Upper lobe of right lung (tissue), 1 donor: Measurements from ENCODE around the gene NT5DC4. TPM values are rescaled to one million over a fixed set of nuclear protein-coding genes. Genes with fewer than 3 reads are reported as not detected.
"Not testable (repeated sequence)": the region's sequence is repeated elsewhere in the genome, so short reads cannot be mapped to it uniquely, and the experiment has no call there.

ENCODE experiments used
- ATAC-seq: fragments of 200-7000 bp; cut with Tn5 transposase; one replicate; pipeline ENCODE4 v1.9.1; 2020; ENCODE audit warnings: mild to moderate bottlenecking, moderate library complexity
- DNase-seq: peaks from one replicate; pipeline ENCODE4 v3.0.0-alpha.2; 2020
- H3K27ac ChIP-seq: fragments of 200-600 bp; one replicate; pipeline ENCODE4 v1.8.0; 2022
- H3K27me3 ChIP-seq: fragments of 200-600 bp; one replicate; pipeline ENCODE4 v1.8.0; 2022; ENCODE audit warnings: mild to moderate bottlenecking
- H3K36me3 ChIP-seq: fragments of 200-600 bp; one replicate; pipeline ENCODE4 v1.8.0; 2022
- H3K4me1 ChIP-seq: fragments of 200-600 bp; one replicate; pipeline ENCODE4 v1.8.0; 2022
- H3K4me3 ChIP-seq: fragments of 200-600 bp; one replicate; pipeline ENCODE4 v1.8.0; 2022; ENCODE audit warnings: mild to moderate bottlenecking
- H3K9me3 ChIP-seq: fragments of 200-600 bp; one replicate; pipeline ENCODE4 v1.8.0; 2022
- CTCF ChIP-seq: fragments of 200-600 bp; IDR thresholded peaks from one replicate; pipeline ENCODE4 v1.8.0; 2022; ENCODE audit warnings: antibody characterized with exemption
- intact Hi-C: fragments of 100-400 bp; cut with DNase I; formaldehyde crosslinking; loops from one replicate; pipeline ENCODE4 v1.11.0; 2022
- total RNA-seq: library from RNA; stranded (reverse); fragmentation: NEBNext Ultra II Directional; extraction: Animal tissue kit (Norgen Biotek cat#: 25700); gene quantifications from one replicate; pipeline ENCODE4 v1.2.1, GENCODE V29; 2021
- donor health status: DM: no; HTN: yes; CAD: no; lungs with severe emphysema.

NT5DC4 gene
- total RNA-seq, 1 donor from 2014 or later, result not detected

GRCh38 chr2:112713926-112714325 is 6.9 kb upstream of the NT5DC4 start:
- no peak for ATAC-seq
- Histone ChIP-seq H3K27ac (no peak overlapping the region), H3K4me3 (no peak overlapping the region), H3K4me1 (no peaks in the 10 kb centered on the region), H3K36me3 (no peaks in the 10 kb centered on the region), H3K27me3 (no peaks in the 10 kb centered on the region), H3K9me3 (no peaks in the 10 kb centered on the region)
- no peak for TF ChIP-seq CTCF
- no peak for DNase-seq
- intact Hi-C loops, result no loop called here

GRCh38 chr2:112714331-112714730 is 6.5 kb upstream of the NT5DC4 start:
- H3K27ac ChIP-seq, result no peak overlapping the region
- no peak for ATAC-seq
- no peaks in the 10 kb centered on the region for H3K36me3 ChIP-seq
- H3K27me3 ChIP-seq, result no peaks in the 10 kb centered on the region
- TF ChIP-seq CTCF, result no peak
- DNase-seq, result no peak
- H3K4me3 ChIP-seq, result no peak overlapping the region
- intact Hi-C loops, result no loop called here
- H3K4me1 ChIP-seq, result no peaks in the 10 kb centered on the region
- H3K9me3 ChIP-seq, result no peaks in the 10 kb centered on the region

GRCh38 chr2:112714836-112715631 is 5.8 kb upstream of the NT5DC4 start:
- ATAC-seq (no peak), DNase-seq (no peak)
- no peak overlapping the region for H3K4me3 ChIP-seq
- H3K27me3 ChIP-seq, result no peaks in the 10 kb centered on the region
- H3K4me1 ChIP-seq, result no peaks in the 10 kb centered on the region
- no peaks in the 10 kb centered on the region for H3K9me3 ChIP-seq
- intact Hi-C loops, result no loop called here
- no peak overlapping the region for H3K27ac ChIP-seq
- no peak for TF ChIP-seq CTCF
- H3K36me3 ChIP-seq, result no peaks in the 10 kb centered on the region

GRCh38 chr2:112716094-112716493 is 4.7 kb upstream of the NT5DC4 start:
- ATAC-seq, H3K9me3 ChIP-seq, H3K27ac ChIP-seq, H3K36me3 ChIP-seq, H3K27me3 ChIP-seq, H3K4me3 ChIP-seq, H3K4me1 ChIP-seq, DNase-seq, intact Hi-C loops: not testable (repeated sequence)

GRCh38 chr2:112716826-112717352 is 3.9 kb upstream of the NT5DC4 start:
- intact Hi-C loops, DNase-seq, H3K27me3 ChIP-seq, H3K4me1 ChIP-seq, H3K36me3 ChIP-seq, H3K27ac ChIP-seq, ATAC-seq, H3K4me3 ChIP-seq, H3K9me3 ChIP-seq: not testable (repeated sequence)

GRCh38 chr2:112718863-112719370 is 1.9 kb upstream of the NT5DC4 start:
- Histone ChIP-seq H3K4me1 (no peaks in the 10 kb centered on the region), H3K27me3 (no peaks in the 10 kb centered on the region), H3K27ac (no peak overlapping the region), H3K4me3 (no peak overlapping the region), H3K9me3 (no peaks in the 10 kb centered on the region), H3K36me3 (no peaks in the 10 kb centered on the region)
- ATAC-seq (no peak), DNase-seq (no peak)
- intact Hi-C loops, result no loop called here
- TF ChIP-seq CTCF, result no peak
